Vagina (tissue), 2 donors: ENCODE measurements around the gene RAB11FIP3. TPM values are rescaled to one million over a fixed set of nuclear protein-coding genes. Genes with fewer than 3 reads are reported as not detected.
"Not testable (repeated sequence)": the region's sequence is repeated elsewhere in the genome, so short reads cannot be mapped to it uniquely, and the experiment has no call there.

ENCODE experiments used
- DNase-seq, 2 donors: peaks; one replicate each; pipeline ENCODE4 v3.0.0-alpha.2; 2017; ENCODE audit errors: extremely low spot score in 2 of 2
- H3K27ac ChIP-seq: fragments of 200-600 bp; sonication (generic); one replicate; pipeline ENCODE4 v1.5.1; 2019
- H3K27me3 ChIP-seq: fragments of 200-600 bp; sonication (generic); one replicate; pipeline ENCODE4 v1.5.1; 2019
- H3K36me3 ChIP-seq, 2 donors: fragments of 200-600 bp; sonication (generic); one replicate each; pipeline ENCODE4 v1.5.1; 2017 to 2019
- H3K4me1 ChIP-seq: fragments of 200-600 bp; sonication (generic); one replicate; pipeline ENCODE4 v1.5.1; 2019
- H3K4me3 ChIP-seq, 2 donors: fragments of 200-600 bp; sonication (generic); 1 replicate in 1 of 2; 2 replicates in 1 of 2; pipeline ENCODE4 v1.5.1; 2016 to 2019
- H3K9me3 ChIP-seq: fragments of 200-600 bp; sonication (generic); one replicate; pipeline ENCODE4 v1.5.1; 2019
- CTCF ChIP-seq, 3 experiments: fragments of 450-650 bp in 2 of 3; fragments of 200-600 bp in 1 of 3; sonication (generic) in 1 of 3; IDR thresholded peaks; one replicate each; pipeline ENCODE4 v1.5.1; 2017 to 2019; ENCODE audit warnings: antibody characterized with exemption in 3 of 3, mild to moderate bottlenecking in 2 of 3, moderate library complexity in 2 of 3
- POLR2A ChIP-seq, 2 donors: fragments of 450-650 bp; IDR thresholded peaks; one replicate each; pipeline ENCODE4 v1.6.1; 2017; ENCODE audit warnings: antibody characterized with exemption in 2 of 2, mild to moderate bottlenecking in 2 of 2, moderate library complexity in 2 of 2
- POLR2AphosphoS5 ChIP-seq, 2 donors: sonication (generic); formaldehyde crosslinking; IDR thresholded peaks; one replicate each; pipeline ENCODE4 v1.9.0; 2017; ENCODE audit warnings: antibody characterized with exemption in 2 of 2, mild to moderate bottlenecking in 2 of 2, low read depth in 1 of 2; ENCODE audit not compliant: insufficient read depth in 1 of 2
- intact Hi-C: fragments of 100-400 bp; cut with DNase I; formaldehyde crosslinking; loops from one replicate; pipeline ENCODE4 v1.15.1; 2023
- total RNA-seq: library from RNA; depleted of rRNA; stranded (reverse); fragments of >200 nt; gene quantifications from one replicate; pipeline ENCODE4 v1.2.3, GENCODE V29; 2016

Gene RAB11FIP3
- total RNA-seq, 1 donor from 2014 or later: 36.6 TPM

DNA sequence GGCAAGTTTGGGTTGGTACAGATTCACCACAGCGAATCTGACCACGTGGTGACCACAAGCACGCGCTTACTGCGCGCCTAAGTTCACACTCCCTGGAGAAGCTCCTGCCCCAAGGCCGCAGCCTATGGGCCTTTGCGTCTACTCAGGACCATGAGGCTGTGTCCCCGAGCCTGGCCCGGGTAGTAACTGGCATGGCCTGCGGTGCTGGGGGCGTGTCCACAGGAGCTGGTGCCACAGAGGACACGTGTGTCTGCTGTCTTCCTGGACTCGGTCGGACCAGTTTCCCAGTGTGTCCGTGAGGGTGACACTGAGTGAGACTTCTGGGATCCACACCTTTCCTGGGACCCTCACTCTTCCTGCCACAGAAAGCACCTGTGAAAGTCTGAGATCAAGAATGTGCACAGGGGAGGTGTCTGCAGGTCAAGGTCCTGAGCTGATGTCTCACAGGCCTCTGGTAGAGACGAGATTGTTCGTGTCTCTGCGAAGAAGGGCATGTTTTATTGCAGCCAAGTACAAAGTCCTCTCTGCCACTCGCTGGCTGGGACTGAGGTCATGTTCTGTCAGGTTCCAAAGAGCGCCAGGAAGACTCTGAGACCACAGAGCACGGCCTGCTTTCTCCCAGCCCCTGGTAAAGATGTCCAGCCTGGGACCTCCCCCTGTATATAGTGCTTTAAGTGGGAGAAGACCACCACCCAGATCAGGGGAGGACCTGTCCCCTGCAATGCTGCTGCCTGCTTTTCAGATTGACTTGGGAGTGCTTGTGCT lies 76.9 kb downstream of the RAB11FIP3 start:
- intact Hi-C loops: no loop called here

GRCh38 chr16:503150-504071 lies 78.0 kb downstream of the RAB11FIP3 start:
- Histone ChIP-seq H3K36me3 (no peaks in the 10 kb centered on the region), H3K4me3 (no peak overlapping the region), H3K27me3 (no peaks in the 10 kb centered on the region), H3K27ac (no peak overlapping the region), H3K4me1 (no peaks in the 10 kb centered on the region), H3K9me3 (no peaks in the 10 kb centered on the region)
- TF ChIP-seq POLR2A (IDR thresholded peaks at IDR 0.05) (no peak), CTCF (IDR thresholded peaks at IDR 0.05) (no peak), POLR2AphosphoS5 (IDR thresholded peaks at IDR 0.05; ENCODE audit: insufficient read depth in 1 of 2, low read depth in 1 of 2) (no peak)
- no peak for DNase-seq
- intact Hi-C loops: no loop called here

More for the DNA sequence above, 76.9 kb downstream of the RAB11FIP3 start:
- TF ChIP-seq POLR2AphosphoS5 (IDR thresholded peaks at IDR 0.05; ENCODE audit: insufficient read depth in 1 of 2, low read depth in 1 of 2) (no peak), CTCF (IDR thresholded peaks at IDR 0.05) (no peak), POLR2A (IDR thresholded peaks at IDR 0.05) (no peak)
- Histone ChIP-seq H3K27me3 (no peaks in the 10 kb centered on the region), H3K4me1 (no peaks in the 10 kb centered on the region), H3K36me3 (no peaks in the 10 kb centered on the region), H3K9me3 (no peaks in the 10 kb centered on the region), H3K27ac (no peak overlapping the region), H3K4me3 (no peak overlapping the region)
- no peak for DNase-seq

- Histone ChIP-seq H3K4me3 (no peak overlapping the region), H3K9me3 (no peaks in the 10 kb centered on the region), H3K36me3 (peaks cover 0 to 5% of the 10 kb centered on the region in 2 donors), H3K27ac (no peak overlapping the region), H3K4me1 (no peaks in the 10 kb centered on the region), H3K27me3 (no peaks in the 10 kb centered on the region)
- TF ChIP-seq CTCF (IDR thresholded peaks at IDR 0.05) (no peak), POLR2A (IDR thresholded peaks at IDR 0.05) (no peak), POLR2AphosphoS5 (IDR thresholded peaks at IDR 0.05; ENCODE audit: insufficient read depth in 1 of 2, low read depth in 1 of 2) (no peak)
- no peak for DNase-seq
- intact Hi-C loops: no loop called here
Measured at GRCh38 chr16:505479-506245, 80.2 kb downstream of the RAB11FIP3 start.

DNA sequence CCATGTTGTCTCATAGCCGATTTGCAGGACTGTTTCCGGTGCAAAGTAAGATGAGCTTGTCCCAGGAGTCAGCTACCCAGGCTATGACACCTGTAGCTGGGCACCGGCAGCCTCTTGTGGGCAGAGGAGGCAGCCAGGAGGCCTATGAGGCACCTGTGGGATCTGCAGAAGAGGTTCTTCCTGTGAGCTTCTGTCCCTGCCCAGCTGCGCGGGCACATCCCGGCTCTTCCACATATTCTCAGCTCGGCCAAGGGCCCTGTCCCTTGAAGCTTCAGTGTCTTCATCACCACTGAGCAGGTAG lies 80.7 kb downstream of the RAB11FIP3 start:
- H3K4me1 ChIP-seq: no peaks in the 10 kb centered on the region
- H3K27me3 ChIP-seq: no peaks in the 10 kb centered on the region
- H3K4me3 ChIP-seq: no peak overlapping the region
- no peak overlapping the region for H3K27ac ChIP-seq
- TF ChIP-seq CTCF (IDR thresholded peaks at IDR 0.05) (no peak), POLR2AphosphoS5 (IDR thresholded peaks at IDR 0.05; ENCODE audit: insufficient read depth in 1 of 2, low read depth in 1 of 2) (no peak), POLR2A (IDR thresholded peaks at IDR 0.05) (no peak)
- H3K9me3 ChIP-seq: no peaks in the 10 kb centered on the region
- peaks cover 0 to 5% of the 10 kb centered on the region in 2 donors for H3K36me3 ChIP-seq
- DNase-seq: no peak
- intact Hi-C loops: no loop called here

DNA sequence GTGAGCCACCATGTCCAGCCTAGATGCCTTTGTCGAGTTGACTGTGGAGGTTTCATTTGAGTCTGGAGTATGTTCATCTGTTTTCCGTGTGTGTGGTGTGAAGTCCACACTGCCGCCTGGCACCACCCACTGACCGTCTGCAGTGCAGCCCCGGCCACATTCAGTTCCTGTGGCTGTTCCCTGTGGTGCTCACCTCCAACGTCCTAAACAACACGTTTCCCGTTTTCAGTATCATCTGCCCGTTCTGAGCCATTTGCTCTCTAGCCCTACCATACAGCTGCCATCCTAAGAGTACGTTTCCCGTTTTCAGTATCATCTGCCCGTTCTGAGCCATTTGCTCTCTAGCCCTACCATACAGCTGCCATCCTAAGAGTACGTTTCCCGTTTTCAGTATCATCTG lies 82.1 kb downstream of the RAB11FIP3 start:
- intact Hi-C loops, H3K27me3 ChIP-seq, H3K27ac ChIP-seq, DNase-seq, H3K4me3 ChIP-seq, H3K36me3 ChIP-seq, H3K4me1 ChIP-seq, H3K9me3 ChIP-seq: not testable (repeated sequence)
